Tibial artery (tissue), 4 donors: ENCODE data around the gene SEPTIN10.

Experiments
- DNase-seq, 2 donors: peaks; one replicate each; pipeline ENCODE4 v3.0.0-alpha.2; 2019
- H3K27ac ChIP-seq, 2 donors: fragments of 200-600 bp; sonication (generic) in 1 of 2; 1 replicate in 1 of 2; 2 replicates in 1 of 2; pipeline ENCODE4 v1.5.1; 2018 to 2019; ENCODE audit warnings: mild to moderate bottlenecking in 1 of 2
- H3K27me3 ChIP-seq, 2 donors: fragments of 200-600 bp; sonication (generic) in 1 of 2; one replicate each; pipeline versions ENCODE4 v1.5.1 to v1.6.0; 2016 to 2019
- H3K36me3 ChIP-seq, 3 donors: fragments of 200-600 bp; sonication (generic) in 2 of 3; one replicate each; pipeline ENCODE4 v1.5.1; 2016 to 2019; ENCODE audit warnings: mild to moderate bottlenecking in 2 of 3
- H3K4me1 ChIP-seq, 4 donors: fragments of 200-600 bp; sonication (generic) in 2 of 4; 1 replicate in 3 of 4; 2 replicates in 1 of 4; pipeline ENCODE4 v1.5.1; 2016 to 2019
- H3K4me3 ChIP-seq, 2 donors: fragments of 200-600 bp; sonication (generic) in 1 of 2; 1 replicate in 1 of 2; 2 replicates in 1 of 2; pipeline ENCODE4 v1.5.1; 2018 to 2019; ENCODE audit warnings: mild to moderate bottlenecking in 2 of 2
- H3K9me3 ChIP-seq, 3 donors: fragments of 200-600 bp; sonication (generic) in 1 of 3; one replicate each; pipeline ENCODE4 v1.5.1; 2016 to 2019
- intact Hi-C: fragments of 100-400 bp; cut with DNase I; formaldehyde crosslinking; loops from one replicate; pipeline ENCODE4 v1.15.0; 2023; ENCODE audit warnings: low total_unique reads
- TF ChIP-seq, protein P1 (sequence below), 2 experiments: fragments of 200-600 bp in 1 of 2; fragments of 450-650 bp in 1 of 2; IDR thresholded peaks; one replicate each; pipeline ENCODE4 v1.5.1; 2017 to 2019; ENCODE audit warnings: antibody characterized with exemption in 2 of 2, mild to moderate bottlenecking in 1 of 2, moderate library complexity in 1 of 2

Gene SEPTIN10

DNA sequence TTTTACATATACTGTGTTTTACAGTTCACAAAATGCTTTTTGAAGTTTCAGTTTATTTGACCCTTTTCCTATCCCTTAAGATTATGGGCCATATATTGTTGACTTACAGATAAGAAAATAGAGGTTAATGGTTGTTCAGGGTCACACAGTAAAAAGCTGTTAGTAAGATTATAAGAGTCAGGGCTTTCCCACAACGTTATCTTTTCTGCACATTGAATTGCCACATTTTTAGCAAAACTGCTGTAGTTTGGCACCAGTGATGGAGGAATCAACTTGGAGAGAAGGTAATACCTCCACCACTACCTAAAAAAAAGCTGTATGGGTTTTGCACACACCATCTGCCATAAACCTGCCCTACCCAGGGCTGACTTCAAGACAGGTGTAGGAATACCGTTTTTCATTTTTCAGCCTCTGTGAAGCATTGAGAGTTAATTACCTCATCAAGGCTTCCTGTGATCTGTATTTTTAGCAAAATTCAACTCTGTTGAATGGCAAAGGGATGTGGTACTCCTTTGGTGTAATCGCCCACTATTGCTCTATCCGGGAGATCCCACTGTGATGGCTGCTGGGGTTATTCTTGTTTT is 5.4 kb upstream of the SEPTIN10 start:
- Histone ChIP-seq H3K36me3 (no peaks in the 10 kb centered on the region), H3K9me3 (no peaks in the 10 kb centered on the region), H3K27ac (no peak overlapping the region), H3K4me1 (peaks cover 0 to 35% (median 21%) of the 10 kb centered on the region in 4 donors), H3K4me3 (no peak overlapping the region), H3K27me3 (no peaks in the 10 kb centered on the region)
- intact Hi-C loops = loop anchor here (10.0 kb wide), 1 partner anchor 76 kb away; no protein-coding TSS in a partner anchor
- no peak for DNase-seq
- TF ChIP-seq, protein P1, sequence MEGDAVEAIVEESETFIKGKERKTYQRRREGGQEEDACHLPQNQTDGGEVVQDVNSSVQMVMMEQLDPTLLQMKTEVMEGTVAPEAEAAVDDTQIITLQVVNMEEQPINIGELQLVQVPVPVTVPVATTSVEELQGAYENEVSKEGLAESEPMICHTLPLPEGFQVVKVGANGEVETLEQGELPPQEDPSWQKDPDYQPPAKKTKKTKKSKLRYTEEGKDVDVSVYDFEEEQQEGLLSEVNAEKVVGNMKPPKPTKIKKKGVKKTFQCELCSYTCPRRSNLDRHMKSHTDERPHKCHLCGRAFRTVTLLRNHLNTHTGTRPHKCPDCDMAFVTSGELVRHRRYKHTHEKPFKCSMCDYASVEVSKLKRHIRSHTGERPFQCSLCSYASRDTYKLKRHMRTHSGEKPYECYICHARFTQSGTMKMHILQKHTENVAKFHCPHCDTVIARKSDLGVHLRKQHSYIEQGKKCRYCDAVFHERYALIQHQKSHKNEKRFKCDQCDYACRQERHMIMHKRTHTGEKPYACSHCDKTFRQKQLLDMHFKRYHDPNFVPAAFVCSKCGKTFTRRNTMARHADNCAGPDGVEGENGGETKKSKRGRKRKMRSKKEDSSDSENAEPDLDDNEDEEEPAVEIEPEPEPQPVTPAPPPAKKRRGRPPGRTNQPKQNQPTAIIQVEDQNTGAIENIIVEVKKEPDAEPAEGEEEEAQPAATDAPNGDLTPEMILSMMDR (IDR thresholded peaks at IDR 0.05) = no peak

DNA sequence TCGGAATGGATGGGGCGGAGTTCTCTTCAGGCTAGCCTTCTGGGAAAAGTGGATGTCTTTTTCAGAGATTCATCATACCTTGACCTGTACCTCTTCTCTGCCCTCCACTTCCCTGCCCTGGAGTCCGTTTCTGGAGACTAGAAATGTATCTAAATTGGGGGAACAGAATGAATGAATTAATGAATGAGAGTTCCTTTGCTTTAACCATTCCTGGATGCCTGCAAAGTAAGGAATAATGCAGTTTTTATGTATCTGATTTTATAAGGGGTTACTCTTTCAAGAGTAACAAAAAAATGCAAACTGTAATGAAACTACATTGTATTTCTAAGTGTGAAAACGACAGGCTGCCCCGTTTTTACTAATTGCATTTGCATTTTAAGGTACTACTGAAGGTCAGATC is 2.4 kb upstream of the SEPTIN10 start:
- Histone ChIP-seq H3K4me3 (peak overlapping the region; percentile 82 to 84), H3K4me1 (peaks cover 0 to 52% (median 32%) of the 10 kb centered on the region in 4 donors), H3K27ac (no peak overlapping the region), H3K9me3 (no peaks in the 10 kb centered on the region), H3K36me3 (no peaks in the 10 kb centered on the region), H3K27me3 (no peaks in the 10 kb centered on the region)
- TF ChIP-seq, protein P1 (IDR thresholded peaks at IDR 0.05) = no peak
- no peak for DNase-seq
- intact Hi-C loops = loop anchor here (10.0 kb wide), 1 partner anchor 79 kb away; no protein-coding TSS in a partner anchor

DNA sequence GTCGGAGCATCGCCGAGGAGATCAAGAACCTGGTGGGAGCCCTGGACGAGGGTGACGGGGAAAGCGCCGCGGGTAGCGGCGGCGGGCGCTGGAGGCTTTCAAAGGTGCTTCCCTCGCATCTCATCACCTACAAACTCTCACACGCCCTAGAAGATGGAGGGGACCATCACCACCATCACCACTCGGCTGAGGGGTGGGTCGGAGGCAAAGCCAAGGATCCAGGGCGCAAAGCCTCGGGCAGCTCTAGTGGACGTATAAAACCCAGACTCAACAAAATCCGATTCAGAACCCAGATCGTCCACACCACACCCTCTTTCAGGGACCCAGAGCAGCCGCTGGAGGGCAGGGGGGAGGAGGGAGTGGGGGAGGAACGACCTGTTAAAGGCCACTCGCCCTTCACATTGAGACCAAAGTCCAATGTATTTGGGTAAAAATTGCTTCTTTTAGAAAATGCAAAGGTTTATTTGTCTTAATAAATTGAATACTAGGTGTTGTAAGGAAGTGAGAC is 1.9 kb upstream of the SEPTIN10 start:
- intact Hi-C loops = loop anchor here (10.0 kb wide), 1 partner anchor 79 kb away; no protein-coding TSS in a partner anchor
- Histone ChIP-seq H3K36me3 (no peaks in the 10 kb centered on the region), H3K27me3 (no peaks in the 10 kb centered on the region), H3K4me3 (peak overlapping the region; percentile 82 to 84), H3K27ac (no peak overlapping the region), H3K9me3 (no peaks in the 10 kb centered on the region), H3K4me1 (peaks cover 0 to 57% (median 33%) of the 10 kb centered on the region in 4 donors)
- DNase-seq = no peak
- TF ChIP-seq, protein P1 (IDR thresholded peaks at IDR 0.05) = no peak

DNA sequence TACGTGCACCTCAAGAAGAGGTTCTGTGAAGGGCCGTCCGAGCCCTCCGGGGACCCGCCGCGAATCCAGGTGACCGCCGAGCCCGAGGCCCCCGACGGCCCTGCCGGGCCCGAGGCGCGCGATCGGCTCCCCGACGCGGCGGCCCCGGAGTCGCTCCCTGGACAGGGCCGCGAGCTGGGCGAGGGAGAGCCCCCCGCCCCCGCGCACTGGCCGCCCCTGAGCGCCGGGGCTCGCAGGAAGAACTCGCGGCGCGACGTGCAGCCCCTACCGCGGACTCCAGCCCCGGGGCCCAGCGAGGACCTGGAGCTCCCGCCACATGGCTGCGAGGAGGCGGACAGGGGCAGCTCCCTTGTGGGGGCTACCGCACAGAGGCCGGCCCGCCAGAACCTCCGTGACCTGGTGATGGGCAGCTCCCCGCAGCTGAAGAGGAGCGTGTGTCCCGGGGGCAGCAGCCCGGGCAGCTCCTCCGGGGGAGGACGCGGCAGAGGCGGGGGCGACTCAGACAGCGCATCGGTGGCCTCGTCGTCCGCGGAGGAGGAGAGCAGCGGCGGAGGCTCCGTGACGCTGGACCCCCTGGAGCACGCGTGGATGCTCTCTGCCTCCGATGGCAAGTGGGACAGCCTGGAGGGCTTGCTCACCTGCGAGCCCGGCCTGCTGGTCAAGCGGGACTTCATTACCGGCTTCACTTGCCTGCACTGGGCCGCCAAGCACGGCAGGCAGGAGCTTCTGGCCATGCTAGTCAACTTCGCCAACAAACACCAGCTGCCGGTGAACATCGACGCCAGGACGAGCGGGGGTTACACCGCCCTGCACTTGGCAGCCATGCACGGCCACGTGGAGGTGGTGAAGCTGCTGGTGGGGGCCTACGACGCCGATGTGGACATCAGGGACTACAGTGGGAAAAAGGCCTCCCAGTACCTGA is 1.2 kb upstream of the SEPTIN10 start:
- intact Hi-C loops = loop anchor here (10.0 kb wide), 1 partner anchor 80 kb away; no protein-coding TSS in a partner anchor
- TF ChIP-seq, protein P1 (IDR thresholded peaks at IDR 0.05) = no peak
- H3K9me3 ChIP-seq = no peaks in the 10 kb centered on the region
- no peaks in the 10 kb centered on the region for H3K27me3 ChIP-seq
- DNase-seq = peak; percentile 25 to 67
- peaks cover 0 to 64% (median 34%) of the 10 kb centered on the region in 4 donors for H3K4me1 ChIP-seq
- H3K36me3 ChIP-seq = no peaks in the 10 kb centered on the region
- peak overlapping the region; percentile 96 to 99 for H3K27ac ChIP-seq
- H3K4me3 ChIP-seq = peak overlapping the region; percentile 82 to 84

DNA sequence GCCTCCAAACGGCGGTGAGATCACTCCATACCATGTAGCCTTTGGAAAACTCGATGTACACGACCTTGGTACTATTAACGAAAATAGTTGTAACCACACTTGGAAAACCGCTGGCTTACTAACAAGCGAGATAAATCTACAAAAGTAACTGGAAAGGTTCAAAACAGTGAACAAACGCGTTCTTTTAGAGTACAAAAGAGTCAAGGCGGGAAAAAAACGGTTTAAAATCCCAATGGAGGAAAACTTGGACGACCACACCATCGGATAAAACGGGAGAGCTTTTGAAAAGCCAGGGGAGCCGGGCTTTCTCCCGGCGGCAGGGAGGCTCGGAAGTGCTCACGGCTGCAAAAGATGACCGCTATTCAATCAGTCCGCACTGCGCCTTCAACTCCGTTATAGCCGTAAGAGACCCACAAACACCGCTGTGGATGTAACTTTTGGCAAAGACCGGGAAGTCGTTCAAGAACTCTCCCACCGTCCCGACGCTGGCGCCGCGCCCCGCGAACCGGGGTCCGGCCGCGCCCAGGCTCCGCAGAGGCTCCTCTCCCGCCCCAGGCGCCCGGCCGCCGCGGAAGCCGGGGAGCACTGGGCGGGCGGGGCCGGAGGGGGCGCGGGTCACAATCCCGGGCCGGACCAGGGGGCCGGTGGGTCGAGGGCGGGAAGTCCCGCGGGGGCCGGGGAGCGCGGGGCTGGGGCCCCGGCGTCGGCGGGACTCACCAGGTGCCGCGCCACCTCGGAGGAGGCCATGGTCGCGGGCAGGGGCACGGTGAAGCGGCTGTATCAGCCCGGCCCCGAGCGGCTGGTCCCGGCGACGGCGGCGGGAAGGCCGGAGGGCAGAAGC is 465 bp downstream of the SEPTIN10 start:
- peak overlapping the region; percentile 96 to 99 for H3K27ac ChIP-seq
- no peaks in the 10 kb centered on the region for H3K36me3 ChIP-seq
- H3K9me3 ChIP-seq = no peaks in the 10 kb centered on the region
- H3K4me1 ChIP-seq = peaks cover 0 to 79% (median 40%) of the 10 kb centered on the region in 4 donors
- H3K4me3 ChIP-seq = peak overlapping the region; percentile 82 to 84
- DNase-seq = peak; percentile 54 to 78
- intact Hi-C loops = loop anchor here (10.0 kb wide), 1 partner anchor 82 kb away; no protein-coding TSS in a partner anchor
- H3K27me3 ChIP-seq = no peaks in the 10 kb centered on the region
- TF ChIP-seq, protein P1 (IDR thresholded peaks at IDR 0.05) = no peak
